ENCODE results near the gene CLEC4G. TPM values are rescaled to one million over a fixed set of nuclear protein-coding genes. Genes with fewer than 3 reads are reported as not detected.

Gene CLEC4G
- total RNA-seq, 1 donor from 2014 or later, result not detected

DNA sequence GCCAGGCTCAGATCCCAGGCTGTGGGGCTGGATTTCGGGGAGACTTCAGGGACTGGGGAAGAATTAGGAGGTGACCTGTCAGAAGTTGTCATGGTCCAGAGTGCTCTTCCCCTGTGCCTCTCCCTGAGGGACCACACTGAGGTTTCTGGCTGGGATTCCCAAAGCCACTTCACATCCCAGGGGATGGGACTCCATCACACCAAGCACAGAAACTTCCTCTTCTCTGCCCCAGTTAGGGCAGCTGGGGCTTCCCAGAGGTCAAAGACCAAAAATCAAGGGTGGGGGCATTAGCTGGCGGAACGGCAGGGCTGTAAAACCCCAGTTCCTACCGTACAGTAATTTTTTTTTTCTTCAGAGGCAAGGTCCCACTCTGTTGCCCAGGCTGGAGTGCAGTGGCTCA, 37.4 kb downstream of the CLEC4G start:
- no peaks in the 10 kb centered on the region for H3K9me3 Mint-ChIP-seq (ENCODE audit: unreplicated experiment)
- no peaks in the 10 kb centered on the region for H3K4me1 Mint-ChIP-seq (ENCODE audit: unreplicated experiment)
- no peaks in the 10 kb centered on the region for H3K36me3 Mint-ChIP-seq (ENCODE audit: unreplicated experiment)
- no peak overlapping the region for H3K4me3 Mint-ChIP-seq (ENCODE audit: unreplicated experiment)
- TF ChIP-seq, protein P1, sequence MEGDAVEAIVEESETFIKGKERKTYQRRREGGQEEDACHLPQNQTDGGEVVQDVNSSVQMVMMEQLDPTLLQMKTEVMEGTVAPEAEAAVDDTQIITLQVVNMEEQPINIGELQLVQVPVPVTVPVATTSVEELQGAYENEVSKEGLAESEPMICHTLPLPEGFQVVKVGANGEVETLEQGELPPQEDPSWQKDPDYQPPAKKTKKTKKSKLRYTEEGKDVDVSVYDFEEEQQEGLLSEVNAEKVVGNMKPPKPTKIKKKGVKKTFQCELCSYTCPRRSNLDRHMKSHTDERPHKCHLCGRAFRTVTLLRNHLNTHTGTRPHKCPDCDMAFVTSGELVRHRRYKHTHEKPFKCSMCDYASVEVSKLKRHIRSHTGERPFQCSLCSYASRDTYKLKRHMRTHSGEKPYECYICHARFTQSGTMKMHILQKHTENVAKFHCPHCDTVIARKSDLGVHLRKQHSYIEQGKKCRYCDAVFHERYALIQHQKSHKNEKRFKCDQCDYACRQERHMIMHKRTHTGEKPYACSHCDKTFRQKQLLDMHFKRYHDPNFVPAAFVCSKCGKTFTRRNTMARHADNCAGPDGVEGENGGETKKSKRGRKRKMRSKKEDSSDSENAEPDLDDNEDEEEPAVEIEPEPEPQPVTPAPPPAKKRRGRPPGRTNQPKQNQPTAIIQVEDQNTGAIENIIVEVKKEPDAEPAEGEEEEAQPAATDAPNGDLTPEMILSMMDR (IDR thresholded peaks at IDR 0.05), result no peak
- no peak for DNase-seq (ENCODE audit: extremely low spot score, unreplicated experiment)
- H3K27ac Mint-ChIP-seq (ENCODE audit: unreplicated experiment), result no peak overlapping the region
- H3K27me3 Mint-ChIP-seq (ENCODE audit: unreplicated experiment), result peaks cover 2% of the 10 kb centered on the region

DNA sequence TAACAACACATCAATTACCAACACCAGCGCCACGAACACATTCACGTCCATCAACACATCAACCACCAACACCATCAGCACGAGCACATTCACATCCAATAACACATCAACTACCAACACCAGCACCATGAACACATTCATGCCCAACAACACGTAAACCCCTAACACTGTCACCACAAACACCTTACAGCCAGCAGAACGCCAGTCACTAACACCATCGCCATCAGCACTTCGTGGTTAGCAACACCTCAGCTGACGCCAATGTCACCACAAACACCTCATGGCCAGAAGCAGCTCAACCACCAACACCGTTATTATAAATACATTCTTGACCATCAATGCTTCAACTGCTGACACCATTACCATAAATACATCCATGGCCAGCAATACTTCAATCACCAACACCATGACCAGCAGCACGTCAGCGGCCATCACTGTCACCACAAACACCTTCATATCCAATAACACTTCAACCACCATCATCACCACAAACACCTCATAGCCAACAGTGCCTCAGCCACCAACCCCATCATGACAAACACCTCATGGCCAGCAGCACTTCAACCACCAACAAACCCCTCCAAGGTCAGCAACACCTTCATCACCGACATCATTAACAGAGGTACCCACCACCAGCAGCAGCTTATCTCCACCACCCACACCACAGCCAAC, 39.4 kb downstream of the CLEC4G start:
- H3K36me3 Mint-ChIP-seq (ENCODE audit: unreplicated experiment), result no peaks in the 10 kb centered on the region
- no peak overlapping the region for H3K27ac Mint-ChIP-seq (ENCODE audit: unreplicated experiment)
- H3K4me3 Mint-ChIP-seq (ENCODE audit: unreplicated experiment), result no peak overlapping the region
- H3K27me3 Mint-ChIP-seq (ENCODE audit: unreplicated experiment), result peaks cover 2% of the 10 kb centered on the region
- no peaks in the 10 kb centered on the region for H3K4me1 Mint-ChIP-seq (ENCODE audit: unreplicated experiment)
- H3K9me3 Mint-ChIP-seq (ENCODE audit: unreplicated experiment), result no peaks in the 10 kb centered on the region
- TF ChIP-seq, protein P1 (IDR thresholded peaks at IDR 0.05), result no peak
- no peak for DNase-seq (ENCODE audit: extremely low spot score, unreplicated experiment)

DNA sequence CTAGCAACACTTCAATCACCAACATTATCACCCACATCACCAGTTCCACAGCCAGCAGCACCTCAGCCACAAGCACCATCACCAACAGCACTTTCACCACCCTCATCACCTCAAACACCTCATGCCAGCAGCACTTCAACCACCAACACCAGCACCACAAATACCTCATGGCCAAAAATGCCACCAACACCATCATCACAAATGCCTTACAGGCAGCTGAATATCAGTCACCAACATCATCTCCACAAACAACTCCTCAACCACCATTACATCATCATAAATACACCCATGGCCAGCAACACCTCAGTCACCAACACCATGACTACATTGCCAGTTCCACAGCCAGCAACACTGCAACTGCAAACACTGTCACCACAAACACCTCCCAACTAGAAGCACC, 40.4 kb downstream of the CLEC4G start:
- Mint-ChIP-seq H3K27me3 (ENCODE audit: unreplicated experiment) (peaks cover under 1% of the 10 kb centered on the region), H3K4me1 (ENCODE audit: unreplicated experiment) (no peaks in the 10 kb centered on the region), H3K27ac (ENCODE audit: unreplicated experiment) (no peak overlapping the region), H3K9me3 (ENCODE audit: unreplicated experiment) (no peaks in the 10 kb centered on the region), H3K36me3 (ENCODE audit: unreplicated experiment) (no peaks in the 10 kb centered on the region), H3K4me3 (ENCODE audit: unreplicated experiment) (no peak overlapping the region)
- TF ChIP-seq, protein P1 (IDR thresholded peaks at IDR 0.05), result no peak
- no peak for DNase-seq (ENCODE audit: extremely low spot score, unreplicated experiment)

DNA sequence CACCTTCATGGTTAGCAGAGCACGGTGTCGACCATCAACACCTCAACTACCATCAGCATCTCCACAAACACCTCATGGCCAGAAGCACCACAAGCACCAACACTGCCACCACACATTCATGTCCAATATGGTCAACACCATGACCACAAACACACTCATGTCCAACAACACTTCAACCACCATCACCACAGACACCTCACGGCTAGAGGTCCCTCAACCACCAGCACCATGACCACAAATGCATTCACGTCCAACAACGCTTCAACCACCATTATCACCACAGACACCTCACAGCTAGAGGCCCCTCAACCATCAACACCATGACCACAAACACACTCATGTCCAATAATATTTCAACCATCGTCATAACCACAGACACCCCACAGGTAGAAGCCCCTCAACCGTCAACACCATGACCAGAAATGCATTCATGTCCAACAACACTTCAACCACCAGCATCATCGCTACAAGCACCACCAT, 41.1 kb downstream of the CLEC4G start:
- TF ChIP-seq, protein P1 (IDR thresholded peaks at IDR 0.05), result no peak
- Mint-ChIP-seq H3K27ac (ENCODE audit: unreplicated experiment) (no peak overlapping the region), H3K36me3 (ENCODE audit: unreplicated experiment) (no peaks in the 10 kb centered on the region), H3K9me3 (ENCODE audit: unreplicated experiment) (no peaks in the 10 kb centered on the region), H3K4me1 (ENCODE audit: unreplicated experiment) (no peaks in the 10 kb centered on the region), H3K27me3 (ENCODE audit: unreplicated experiment) (no peaks in the 10 kb centered on the region), H3K4me3 (ENCODE audit: unreplicated experiment) (no peak overlapping the region)
- DNase-seq (ENCODE audit: extremely low spot score, unreplicated experiment), result no peak

DNA sequence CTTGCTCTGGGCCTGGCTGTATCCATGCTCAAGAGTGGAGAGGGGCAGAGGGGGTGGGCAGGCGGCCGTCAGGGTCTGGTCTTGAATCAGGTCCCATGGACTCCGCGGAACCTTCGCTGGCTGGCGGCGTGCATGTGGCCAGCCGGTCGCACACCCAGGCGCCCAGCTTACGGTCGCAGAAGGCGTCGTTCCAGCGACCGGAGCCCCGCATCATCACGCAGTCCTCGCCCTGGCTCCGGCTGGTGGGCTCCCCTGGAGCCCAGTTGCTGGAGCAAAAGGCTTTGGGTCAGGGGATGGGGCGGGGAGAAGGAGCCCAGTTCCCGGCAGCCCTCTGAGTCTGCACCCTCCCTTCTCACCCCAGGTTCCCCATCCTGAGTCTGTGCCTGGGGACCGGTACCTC, 42.7 kb downstream of the CLEC4G start:
- TF ChIP-seq, protein P1 (IDR thresholded peaks at IDR 0.05), result no peak
- DNase-seq (ENCODE audit: extremely low spot score, unreplicated experiment), result no peak
- Mint-ChIP-seq H3K36me3 (ENCODE audit: unreplicated experiment) (peaks cover 3% of the 10 kb centered on the region), H3K4me1 (ENCODE audit: unreplicated experiment) (no peaks in the 10 kb centered on the region), H3K4me3 (ENCODE audit: unreplicated experiment) (no peak overlapping the region), H3K27me3 (ENCODE audit: unreplicated experiment) (no peaks in the 10 kb centered on the region), H3K9me3 (ENCODE audit: unreplicated experiment) (no peaks in the 10 kb centered on the region), H3K27ac (ENCODE audit: unreplicated experiment) (no peak overlapping the region)

Data from osteocyte (in vitro differentiated cells).